Measurements from ENCODE around the gene VPS52.

DNA sequence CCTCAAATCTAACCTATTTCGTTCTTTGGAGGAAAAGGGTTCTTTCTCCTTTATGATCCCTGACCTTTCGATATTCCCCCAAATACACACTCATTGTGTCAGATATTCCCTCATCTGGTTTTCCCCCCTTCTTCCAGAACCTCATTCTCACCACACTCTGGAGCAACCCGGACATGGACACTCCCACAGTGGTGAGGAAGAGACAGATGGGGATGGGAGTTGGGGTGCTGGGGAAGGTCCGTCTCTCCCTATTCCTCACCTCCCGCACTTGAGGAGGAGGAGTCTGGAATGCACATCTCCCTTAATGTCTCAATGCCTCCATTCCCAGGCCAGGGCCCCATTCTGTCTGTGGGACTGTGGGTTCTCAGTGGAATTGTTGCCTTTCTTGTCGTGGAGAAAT is 69.7 kb downstream of the VPS52 start:
- TF ChIP-seq, protein P1, sequence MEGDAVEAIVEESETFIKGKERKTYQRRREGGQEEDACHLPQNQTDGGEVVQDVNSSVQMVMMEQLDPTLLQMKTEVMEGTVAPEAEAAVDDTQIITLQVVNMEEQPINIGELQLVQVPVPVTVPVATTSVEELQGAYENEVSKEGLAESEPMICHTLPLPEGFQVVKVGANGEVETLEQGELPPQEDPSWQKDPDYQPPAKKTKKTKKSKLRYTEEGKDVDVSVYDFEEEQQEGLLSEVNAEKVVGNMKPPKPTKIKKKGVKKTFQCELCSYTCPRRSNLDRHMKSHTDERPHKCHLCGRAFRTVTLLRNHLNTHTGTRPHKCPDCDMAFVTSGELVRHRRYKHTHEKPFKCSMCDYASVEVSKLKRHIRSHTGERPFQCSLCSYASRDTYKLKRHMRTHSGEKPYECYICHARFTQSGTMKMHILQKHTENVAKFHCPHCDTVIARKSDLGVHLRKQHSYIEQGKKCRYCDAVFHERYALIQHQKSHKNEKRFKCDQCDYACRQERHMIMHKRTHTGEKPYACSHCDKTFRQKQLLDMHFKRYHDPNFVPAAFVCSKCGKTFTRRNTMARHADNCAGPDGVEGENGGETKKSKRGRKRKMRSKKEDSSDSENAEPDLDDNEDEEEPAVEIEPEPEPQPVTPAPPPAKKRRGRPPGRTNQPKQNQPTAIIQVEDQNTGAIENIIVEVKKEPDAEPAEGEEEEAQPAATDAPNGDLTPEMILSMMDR (IDR thresholded peaks at IDR 0.05; ENCODE audit: low read depth, low read length), result no peak
- TF ChIP-seq POLR2A (IDR thresholded peaks at IDR 0.05; ENCODE audit: extremely low read depth, insufficient read length), result no peak
